SK-N-SH (cell line): Measurements from ENCODE around the gene TNFRSF1B. TPM values are rescaled to one million over a fixed set of nuclear protein-coding genes. Genes with fewer than 3 reads are reported as not detected.

ENCODE experiments used
- CTCF ChIA-PET: fragments of 300-600, 350-600 bp; formaldehyde crosslinking; extraction: SDS; loops from one replicate; lab custom pipeline; 2021; lab: Yijun Ruan, JAX
- POLR2A ChIA-PET: fragments of 350-600 bp; sonication (Branson Sonifier 250); formaldehyde crosslinking; extraction: SDS; loops from one replicate; lab custom pipeline; 2020; ENCODE audit warnings: antibody characterized with exemption, inconsistent platforms; lab: Yijun Ruan, JAX
- DNase-seq: peaks from one replicate; pipeline ENCODE4 v3.0.0; 2012
- H2AFZ ChIP-seq: fragments of 200-600 bp; sonication (generic); 2 replicates; pipeline ENCODE4 v1.8.1; 2016; ENCODE audit warnings: antibody characterized with exemption, mild to moderate bottlenecking, low read depth
- H3F3A ChIP-seq: fragments of 200-600 bp; sonication (generic); replicated peaks from 2 replicates; pipeline ENCODE3; 2016; ENCODE audit warnings: antibody characterized with exemption, mild to moderate bottlenecking; ENCODE audit not compliant: insufficient read depth
- H3K27ac ChIP-seq, 2 experiments: fragments of 200-500 bp in 1 of 2; fragments of 200-600 bp in 1 of 2; sonication (Bioruptor generic) in 1 of 2; sonication (generic), shearing (Covaris generic) in 1 of 2; 2 replicates each; pipeline versions ENCODE4 v1.5.1 to v1.6.1; 2014 to 2016; ENCODE audit warnings: low read depth in 2 of 2, inconsistent platforms in 1 of 2, low read length in 1 of 2, mild to moderate bottlenecking in 1 of 2, mixed read lengths in 1 of 2
- H3K27me3 ChIP-seq: fragments of 200-600 bp; sonication (generic), shearing (Covaris generic); 2 replicates; pipeline ENCODE4 v1.6.1; 2016; ENCODE audit warnings: mixed run types; ENCODE audit not compliant: insufficient read depth
- H3K36me3 ChIP-seq, 2 experiments: fragments of 200-500 bp in 1 of 2; fragments of 200-600 bp in 1 of 2; sonication (Bioruptor generic) in 1 of 2; sonication (generic) in 1 of 2; replicated peaks in 1 of 2; 2 replicates each; pipeline versions ENCODE3 to v1.5.1; 2014 to 2016; ENCODE audit warnings: low read length in 1 of 2, mild to moderate bottlenecking in 1 of 2; ENCODE audit not compliant: insufficient read depth in 2 of 2, control insufficient read depth in 1 of 2
- H3K4me1 ChIP-seq, 2 experiments: fragments of 200-500 bp in 1 of 2; fragments of 200-600 bp in 1 of 2; sonication (Bioruptor generic) in 1 of 2; sonication (generic), shearing (Covaris generic) in 1 of 2; 2 replicates each; pipeline versions ENCODE4 v1.5.1 to v1.6.1; 2014 to 2016; ENCODE audit warnings: low read depth in 1 of 2, low read length in 1 of 2, mixed run types in 1 of 2; ENCODE audit not compliant: insufficient read depth in 2 of 2, control insufficient read depth in 1 of 2
- H3K4me2 ChIP-seq: fragments of 200-600 bp; sonication (generic), shearing (Covaris generic); 2 replicates; pipeline ENCODE4 v1.6.1; 2017; ENCODE audit warnings: mixed run types
- H3K4me3 ChIP-seq, 2 experiments: fragments of 200-500 bp in 1 of 2; fragments of 200-600 bp in 1 of 2; sonication (Bioruptor generic) in 1 of 2; sonication (generic), shearing (Covaris generic) in 1 of 2; 2 replicates each; pipeline versions ENCODE4 v1.5.1 to v1.8.1; 2014 to 2016; ENCODE audit warnings: low read depth in 2 of 2, inconsistent platforms in 1 of 2, low read length in 1 of 2, mild to moderate bottlenecking in 1 of 2, mixed read lengths in 1 of 2, moderate library complexity in 1 of 2
- H3K79me2 ChIP-seq: fragments of 200-600 bp; sonication (generic); 2 replicates; pipeline ENCODE4 v1.8.1; 2017; ENCODE audit warnings: mild to moderate bottlenecking; ENCODE audit not compliant: insufficient read depth
- H3K9ac ChIP-seq: fragments of 200-600 bp; sonication (generic); 2 replicates; pipeline ENCODE4 v1.6.1; 2017; ENCODE audit warnings: mixed run types
- H3K9me2 ChIP-seq: fragments of 200-600 bp; sonication (generic); 2 replicates; pipeline ENCODE4 v1.6.1; 2017; ENCODE audit warnings: mixed run types
- H3K9me3 ChIP-seq: fragments of 200-600 bp; sonication (generic); 2 replicates; pipeline ENCODE4 v1.6.1; 2017; ENCODE audit warnings: mixed run types, mild to moderate bottlenecking, moderate library complexity
- H4K20me1 ChIP-seq: fragments of 200-600 bp; sonication (generic); 2 replicates; pipeline ENCODE4 v1.6.1; 2017; ENCODE audit warnings: mild to moderate bottlenecking, mixed run types; ENCODE audit not compliant: insufficient read depth
- EZH2phosphoT487 ChIP-seq: fragments of 200-600 bp; sonication (generic); IDR thresholded peaks from 2 replicates; pipeline ENCODE4 v1.6.1; 2017; ENCODE audit warnings: low read depth, mixed run types, mild to moderate bottlenecking, antibody characterized with exemption, moderate library complexity, borderline replicate concordance
- FOSL2 ChIP-seq: IDR thresholded peaks from 2 replicates; pipeline ENCODE4 v1.4.0; 2012; ENCODE audit warnings: low read depth, mild to moderate bottlenecking, moderate library complexity, borderline replicate concordance
- FOXJ3 ChIP-seq: sonication (generic); formaldehyde crosslinking; IDR thresholded peaks from 2 replicates; pipeline ENCODE4 v1.5.1; 2020; ENCODE audit warnings: mild to moderate bottlenecking, missing genetic modification reagents
- FOXM1 ChIP-seq: IDR thresholded peaks from 2 replicates; pipeline ENCODE4 v1.4.0; 2012; ENCODE audit warnings: low read depth, mild to moderate bottlenecking
- MXI1 ChIP-seq: IDR thresholded peaks from 2 replicates; pipeline ENCODE4 v1.6.1; 2012; ENCODE audit warnings: mild to moderate bottlenecking, low read depth, low read length, improper control_type of control experiment
- RCOR1 ChIP-seq: fragments of 150-350 bp; IDR thresholded peaks from 2 replicates; pipeline ENCODE4 v1.6.1; 2017; ENCODE audit warnings: antibody characterized with exemption, low read length
- RFX5 ChIP-seq: IDR thresholded peaks from 2 replicates; pipeline ENCODE4 v1.6.1; 2012; ENCODE audit warnings: mild to moderate bottlenecking, improper control_type of control experiment, low read length
- YY1 ChIP-seq: IDR thresholded peaks from 2 replicates; pipeline ENCODE4 v1.4.0; 2012; ENCODE audit warnings: low read depth, mild to moderate bottlenecking
- WGBS: methylation state at CpG from one replicate; pipeline ENCODE4 v1.1.6; 2017; ENCODE audit warnings: low lambda C conversion rate; 5-methylcytosine and 5-hydroxymethylcytosine counted together
- polyA plus RNA-seq, 3 experiments: library from polyadenylated mRNA; depleted of rRNA; stranded (reverse); fragments of >200 nt; gene quantifications; 2 replicates each; pipeline ENCODE4 v1.2.3, GENCODE V29; 2012
- TF ChIP-seq, protein P1 (sequence below): IDR thresholded peaks from 2 replicates; pipeline ENCODE4; 2012
- TF ChIP-seq, protein P2 (sequence below): fragments of 200-600 bp; sonication (generic); IDR thresholded peaks from 2 replicates; pipeline ENCODE4 v1.6.1; 2017; ENCODE audit warnings: antibody characterized with exemption, mild to moderate bottlenecking, moderate library complexity
- TF ChIP-seq, protein P3 (sequence below): IDR thresholded peaks from 2 replicates; pipeline ENCODE4 v1.4.0; 2012; ENCODE audit warnings: low read depth
- TF ChIP-seq, protein P4 (sequence below): fragments of 150-350 bp; IDR thresholded peaks from 2 replicates; pipeline ENCODE4 v1.6.1; 2016; ENCODE audit warnings: mild to moderate bottlenecking, low read depth, low read length

TNFRSF1B gene
- polyA plus RNA-seq, 1 of the 3 experiments (the other 2 are of a cell fraction), result 0.36 TPM

DNA sequence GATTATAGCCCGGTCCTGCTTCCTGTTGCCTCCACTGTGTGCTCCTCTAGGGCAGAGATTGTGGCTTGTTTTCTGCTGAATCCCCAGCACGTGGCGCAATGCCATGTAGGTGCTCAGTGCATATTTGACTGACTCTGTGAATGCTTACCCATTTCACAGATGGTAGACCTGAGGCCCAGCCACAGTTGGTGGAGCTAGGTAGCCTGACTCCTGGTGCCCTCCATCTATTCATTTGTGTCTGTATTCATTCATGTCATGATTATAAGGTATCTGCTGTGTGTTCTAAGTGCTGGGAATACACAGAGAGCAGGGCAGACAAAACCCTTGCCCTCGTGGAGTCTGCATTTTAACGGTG lies 22.5 kb downstream of the TNFRSF1B start (continued):
- TF ChIP-seq, protein P1, sequence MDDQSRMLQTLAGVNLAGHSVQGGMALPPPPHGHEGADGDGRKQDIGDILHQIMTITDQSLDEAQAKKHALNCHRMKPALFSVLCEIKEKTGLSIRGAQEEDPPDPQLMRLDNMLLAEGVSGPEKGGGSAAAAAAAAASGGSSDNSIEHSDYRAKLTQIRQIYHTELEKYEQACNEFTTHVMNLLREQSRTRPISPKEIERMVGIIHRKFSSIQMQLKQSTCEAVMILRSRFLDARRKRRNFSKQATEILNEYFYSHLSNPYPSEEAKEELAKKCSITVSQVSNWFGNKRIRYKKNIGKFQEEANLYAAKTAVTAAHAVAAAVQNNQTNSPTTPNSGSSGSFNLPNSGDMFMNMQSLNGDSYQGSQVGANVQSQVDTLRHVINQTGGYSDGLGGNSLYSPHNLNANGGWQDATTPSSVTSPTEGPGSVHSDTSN, result no peak
- TF ChIP-seq MXI1, result no peak
- no peak for TF ChIP-seq FOXJ3 (CRISPR knock-in tag)
- TF ChIP-seq, protein P2, sequence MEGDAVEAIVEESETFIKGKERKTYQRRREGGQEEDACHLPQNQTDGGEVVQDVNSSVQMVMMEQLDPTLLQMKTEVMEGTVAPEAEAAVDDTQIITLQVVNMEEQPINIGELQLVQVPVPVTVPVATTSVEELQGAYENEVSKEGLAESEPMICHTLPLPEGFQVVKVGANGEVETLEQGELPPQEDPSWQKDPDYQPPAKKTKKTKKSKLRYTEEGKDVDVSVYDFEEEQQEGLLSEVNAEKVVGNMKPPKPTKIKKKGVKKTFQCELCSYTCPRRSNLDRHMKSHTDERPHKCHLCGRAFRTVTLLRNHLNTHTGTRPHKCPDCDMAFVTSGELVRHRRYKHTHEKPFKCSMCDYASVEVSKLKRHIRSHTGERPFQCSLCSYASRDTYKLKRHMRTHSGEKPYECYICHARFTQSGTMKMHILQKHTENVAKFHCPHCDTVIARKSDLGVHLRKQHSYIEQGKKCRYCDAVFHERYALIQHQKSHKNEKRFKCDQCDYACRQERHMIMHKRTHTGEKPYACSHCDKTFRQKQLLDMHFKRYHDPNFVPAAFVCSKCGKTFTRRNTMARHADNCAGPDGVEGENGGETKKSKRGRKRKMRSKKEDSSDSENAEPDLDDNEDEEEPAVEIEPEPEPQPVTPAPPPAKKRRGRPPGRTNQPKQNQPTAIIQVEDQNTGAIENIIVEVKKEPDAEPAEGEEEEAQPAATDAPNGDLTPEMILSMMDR, result no peak
- TF ChIP-seq, protein P3, sequence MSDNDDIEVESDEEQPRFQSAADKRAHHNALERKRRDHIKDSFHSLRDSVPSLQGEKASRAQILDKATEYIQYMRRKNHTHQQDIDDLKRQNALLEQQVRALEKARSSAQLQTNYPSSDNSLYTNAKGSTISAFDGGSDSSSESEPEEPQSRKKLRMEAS, result no peak

DNA sequence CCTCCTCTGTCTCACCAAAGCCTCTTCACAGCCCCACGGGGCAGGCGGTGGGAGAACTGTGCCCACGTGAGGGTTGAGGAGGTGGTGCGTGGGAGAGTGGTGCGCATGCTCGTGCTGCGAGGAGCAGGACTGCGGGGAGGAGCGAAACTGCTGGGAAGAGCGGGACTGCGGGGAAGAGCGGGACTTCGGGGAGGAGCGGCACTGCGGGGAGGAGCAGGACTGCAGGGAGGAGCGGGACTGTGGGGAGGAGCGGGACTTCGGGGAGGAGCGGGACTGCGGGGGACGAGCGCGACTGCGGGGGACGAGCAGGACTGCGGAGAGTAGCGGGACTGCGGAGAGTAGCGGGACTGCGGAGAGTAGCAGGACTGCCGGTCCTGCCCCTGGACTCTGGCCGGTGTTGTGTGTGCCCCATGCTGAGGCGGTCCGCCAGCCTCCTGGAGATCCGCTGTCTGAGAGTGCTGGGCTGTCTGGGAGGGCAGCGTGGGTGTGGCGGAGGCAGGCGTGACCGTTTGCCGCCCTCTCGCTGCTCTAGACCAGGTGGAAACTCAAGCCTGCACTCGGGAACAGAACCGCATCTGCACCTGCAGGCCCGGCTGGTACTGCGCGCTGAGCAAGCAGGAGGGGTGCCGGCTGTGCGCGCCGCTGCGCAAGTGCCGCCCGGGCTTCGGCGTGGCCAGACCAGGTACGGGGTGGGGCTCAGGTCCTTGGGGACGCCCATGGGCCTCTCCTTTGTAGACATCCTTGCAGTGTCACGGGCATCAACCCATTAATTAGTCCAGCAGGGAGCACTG lies 24.6 kb downstream of the TNFRSF1B start:
- WGBS, result 73% methylated on average over 40 of the region's 58 CpGs
- no peak overlapping the region for H3K4me2 ChIP-seq
- H3K27me3 ChIP-seq, result no peaks in the 10 kb centered on the region
- no peaks in the 10 kb centered on the region for H3F3A ChIP-seq
- no peaks in the 10 kb centered on the region for H3K9me2 ChIP-seq
- no peak for TF ChIP-seq EZH2phosphoT487
- no peak for TF ChIP-seq FOSL2
- TF ChIP-seq YY1, result no peak
- TF ChIP-seq RFX5, result no peak
- TF ChIP-seq RCOR1, result no peak
- TF ChIP-seq, protein P2, result no peak
- TF ChIP-seq, protein P4, sequence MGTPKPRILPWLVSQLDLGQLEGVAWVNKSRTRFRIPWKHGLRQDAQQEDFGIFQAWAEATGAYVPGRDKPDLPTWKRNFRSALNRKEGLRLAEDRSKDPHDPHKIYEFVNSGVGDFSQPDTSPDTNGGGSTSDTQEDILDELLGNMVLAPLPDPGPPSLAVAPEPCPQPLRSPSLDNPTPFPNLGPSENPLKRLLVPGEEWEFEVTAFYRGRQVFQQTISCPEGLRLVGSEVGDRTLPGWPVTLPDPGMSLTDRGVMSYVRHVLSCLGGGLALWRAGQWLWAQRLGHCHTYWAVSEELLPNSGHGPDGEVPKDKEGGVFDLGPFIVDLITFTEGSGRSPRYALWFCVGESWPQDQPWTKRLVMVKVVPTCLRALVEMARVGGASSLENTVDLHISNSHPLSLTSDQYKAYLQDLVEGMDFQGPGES, result no peak
- no peak for TF ChIP-seq FOXM1
- TF ChIP-seq, all 33 proteins: peak for 0
- ChIA-PET POLR2A (no interaction called here), CTCF (interaction anchor here (3.9 kb wide), 1 partner anchor 66 kb away, joined by 37 read pairs; no protein-coding TSS in a partner anchor)
- no peak for DNase-seq
- Histone ChIP-seq H3K4me1 (peaks cover 0 to 6% of the 10 kb centered on the region in 2 experiments; a peak in 1 of 4 replicates), H2AFZ (no peak overlapping the region), H3K79me2 (no peaks in the 10 kb centered on the region), H3K36me3 (no peaks in the 10 kb centered on the region), H3K9ac (no peak overlapping the region), H4K20me1 (no peaks in the 10 kb centered on the region), H3K4me3 (no peak overlapping the region), H3K27ac (no peak overlapping the region), H3K9me3 (no peaks in the 10 kb centered on the region)
